ENCODE measurements around the gene EML2.

The EML2 gene

DNA sequence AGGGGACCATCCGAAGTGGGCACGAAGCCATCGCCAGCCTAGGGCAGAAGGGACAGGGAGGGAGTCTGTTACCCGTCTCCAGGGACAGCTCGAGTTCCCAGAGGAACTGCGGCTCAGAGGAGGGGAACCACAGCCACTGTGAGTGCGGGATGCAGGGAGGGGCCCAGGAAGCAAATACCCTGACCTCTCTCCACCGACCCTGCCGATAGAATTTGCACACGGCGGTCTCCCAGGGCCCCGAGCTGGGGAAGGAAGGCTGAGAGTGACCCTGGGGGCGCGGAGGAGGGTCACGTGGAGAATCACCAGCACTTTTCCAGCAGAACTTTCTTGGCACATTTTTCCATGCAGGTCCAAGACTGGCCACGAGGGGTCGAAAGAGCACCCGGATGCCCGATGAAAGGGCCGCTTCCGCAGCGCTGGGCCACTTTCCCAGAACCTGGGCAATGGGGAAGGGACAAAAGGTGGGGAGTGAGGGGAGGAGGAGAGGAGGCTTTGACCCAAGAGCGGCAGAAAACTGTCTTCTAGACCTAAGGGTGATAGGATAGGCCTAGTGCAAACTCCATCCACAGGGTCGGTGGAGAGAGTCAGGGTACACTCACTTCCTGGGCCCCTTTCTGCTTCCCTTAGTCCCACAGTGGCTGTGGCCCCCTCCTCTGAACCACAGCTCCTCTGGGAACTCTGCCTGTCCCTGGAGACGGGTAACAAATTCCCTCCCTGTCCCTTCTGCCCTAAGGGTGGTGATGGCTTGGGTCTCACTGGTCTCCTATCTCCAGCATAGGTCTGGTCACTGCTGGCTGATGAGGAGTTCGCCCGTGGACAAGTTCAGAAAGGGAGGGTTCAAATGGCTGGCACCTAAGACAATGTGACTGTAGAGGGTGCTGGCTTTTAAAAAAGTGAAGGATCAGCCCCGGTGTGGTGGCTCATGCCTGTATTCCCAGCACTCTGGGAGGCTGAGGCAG is 31.8 kb downstream of the EML2 start:
- in situ Hi-C loops (cut with HindIII; ENCODE audit: low pct_ligation_motif_present, low sequenced_read_pairs): no loop called here
- Histone ChIP-seq H3K27ac (no peak overlapping the region), H3K4me3 (ENCODE audit: low read depth, low read length) (peak overlapping the region; percentile 43), H3K27me3 (replicated peaks) (peaks cover 2% of the 10 kb centered on the region), H3K36me3 (replicated peaks) (peaks cover 24% of the 10 kb centered on the region)
- peak; percentile 59 for DNase-seq
- TF ChIP-seq, protein P1, sequence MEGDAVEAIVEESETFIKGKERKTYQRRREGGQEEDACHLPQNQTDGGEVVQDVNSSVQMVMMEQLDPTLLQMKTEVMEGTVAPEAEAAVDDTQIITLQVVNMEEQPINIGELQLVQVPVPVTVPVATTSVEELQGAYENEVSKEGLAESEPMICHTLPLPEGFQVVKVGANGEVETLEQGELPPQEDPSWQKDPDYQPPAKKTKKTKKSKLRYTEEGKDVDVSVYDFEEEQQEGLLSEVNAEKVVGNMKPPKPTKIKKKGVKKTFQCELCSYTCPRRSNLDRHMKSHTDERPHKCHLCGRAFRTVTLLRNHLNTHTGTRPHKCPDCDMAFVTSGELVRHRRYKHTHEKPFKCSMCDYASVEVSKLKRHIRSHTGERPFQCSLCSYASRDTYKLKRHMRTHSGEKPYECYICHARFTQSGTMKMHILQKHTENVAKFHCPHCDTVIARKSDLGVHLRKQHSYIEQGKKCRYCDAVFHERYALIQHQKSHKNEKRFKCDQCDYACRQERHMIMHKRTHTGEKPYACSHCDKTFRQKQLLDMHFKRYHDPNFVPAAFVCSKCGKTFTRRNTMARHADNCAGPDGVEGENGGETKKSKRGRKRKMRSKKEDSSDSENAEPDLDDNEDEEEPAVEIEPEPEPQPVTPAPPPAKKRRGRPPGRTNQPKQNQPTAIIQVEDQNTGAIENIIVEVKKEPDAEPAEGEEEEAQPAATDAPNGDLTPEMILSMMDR (IDR thresholded peaks at IDR 0.05; ENCODE audit: low read depth, low read length, missing control alignments): peak; percentile 92

DNA sequence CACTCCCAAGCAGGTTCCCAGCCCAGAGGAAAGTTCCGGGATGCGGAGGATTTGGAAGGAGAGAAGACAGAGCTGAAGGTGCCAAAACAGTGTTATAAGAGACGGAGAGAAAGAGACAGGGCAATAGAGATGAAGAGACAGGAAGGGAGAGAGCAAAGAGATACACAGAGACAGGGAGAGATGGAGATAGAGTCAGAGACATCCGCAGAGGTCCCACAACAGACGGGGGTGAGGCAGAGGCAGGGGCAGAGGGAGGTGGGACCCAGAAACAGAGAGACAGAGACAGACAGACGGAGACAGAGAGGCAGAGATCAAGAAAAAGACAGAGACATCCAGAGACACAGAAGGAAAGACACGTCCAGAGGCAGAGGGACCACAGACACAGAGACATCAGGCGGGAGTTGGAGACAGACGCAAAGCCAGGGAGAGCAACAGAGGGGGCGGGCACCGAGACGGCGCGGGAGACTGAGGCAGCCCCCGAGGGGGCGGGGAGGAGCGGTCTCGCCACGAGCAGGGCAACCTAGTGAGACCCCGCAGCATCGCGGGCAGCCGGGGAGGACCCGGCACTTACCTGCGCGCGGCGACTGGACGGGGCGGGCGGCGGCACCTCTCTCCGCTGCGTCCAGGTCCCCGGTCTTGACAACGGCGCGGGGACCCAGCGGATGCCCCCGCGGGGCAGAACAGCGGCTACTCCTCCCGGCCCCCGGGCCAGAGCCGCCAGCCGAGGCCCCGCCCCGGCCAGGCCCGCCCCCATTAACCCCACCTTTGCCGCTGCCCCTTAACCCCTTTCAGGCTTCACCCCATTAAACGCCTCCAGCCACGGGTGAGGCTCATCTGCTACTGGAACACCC is 37.4 kb downstream of the EML2 start, which contains the start of gene GPR4:
Gene GPR4 (minus strand): TSS at position 689 of the 851 bp plus-strand sequence. CDS start 10,346 bp downstream, outside the sequence.
- Histone ChIP-seq H3K4me3 (ENCODE audit: low read depth, low read length) (no peak within 1 kb of the TSS), H3K27ac (no peak within 1 kb of the TSS), H3K36me3 (replicated peaks) (no peaks in the 10 kb centered on the region), H3K27me3 (replicated peaks) (peaks cover 19% of the 10 kb centered on the region)
- in situ Hi-C loops (cut with HindIII; ENCODE audit: low pct_ligation_motif_present, low sequenced_read_pairs): no loop called here
- DNase-seq: no peak
- TF ChIP-seq, protein P1 (IDR thresholded peaks at IDR 0.05; ENCODE audit: low read depth, low read length, missing control alignments): no peak

DNA sequence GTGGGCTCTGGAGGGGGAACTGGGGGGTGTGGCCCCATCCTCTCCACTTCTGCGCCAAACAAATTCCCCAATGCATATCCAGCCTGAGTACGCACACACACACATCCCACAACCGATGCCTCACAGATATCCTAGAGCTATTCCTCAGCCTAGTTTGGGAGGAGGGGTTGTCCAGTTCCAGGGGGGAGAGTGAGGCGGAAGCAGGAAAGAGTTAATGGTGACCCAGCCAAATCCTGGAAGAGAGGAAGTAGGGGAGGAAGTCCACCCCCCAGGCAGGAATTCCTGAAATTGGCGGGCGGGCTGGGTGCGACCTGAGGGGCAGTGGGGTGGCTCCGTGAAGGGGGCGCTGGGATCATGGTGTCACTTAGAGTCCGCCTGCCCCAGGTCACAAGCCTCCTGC is 38.1 kb downstream of the EML2 start:
- H3K27me3 ChIP-seq (replicated peaks): peaks cover 19% of the 10 kb centered on the region
- H3K27ac ChIP-seq: no peak overlapping the region
- no peaks in the 10 kb centered on the region for H3K36me3 ChIP-seq (replicated peaks)
- in situ Hi-C loops (cut with HindIII; ENCODE audit: low pct_ligation_motif_present, low sequenced_read_pairs): no loop called here
- DNase-seq: no peak
- no peak overlapping the region for H3K4me3 ChIP-seq (ENCODE audit: low read depth, low read length)
- TF ChIP-seq, protein P1 (IDR thresholded peaks at IDR 0.05; ENCODE audit: low read depth, low read length, missing control alignments): no peak

DNA sequence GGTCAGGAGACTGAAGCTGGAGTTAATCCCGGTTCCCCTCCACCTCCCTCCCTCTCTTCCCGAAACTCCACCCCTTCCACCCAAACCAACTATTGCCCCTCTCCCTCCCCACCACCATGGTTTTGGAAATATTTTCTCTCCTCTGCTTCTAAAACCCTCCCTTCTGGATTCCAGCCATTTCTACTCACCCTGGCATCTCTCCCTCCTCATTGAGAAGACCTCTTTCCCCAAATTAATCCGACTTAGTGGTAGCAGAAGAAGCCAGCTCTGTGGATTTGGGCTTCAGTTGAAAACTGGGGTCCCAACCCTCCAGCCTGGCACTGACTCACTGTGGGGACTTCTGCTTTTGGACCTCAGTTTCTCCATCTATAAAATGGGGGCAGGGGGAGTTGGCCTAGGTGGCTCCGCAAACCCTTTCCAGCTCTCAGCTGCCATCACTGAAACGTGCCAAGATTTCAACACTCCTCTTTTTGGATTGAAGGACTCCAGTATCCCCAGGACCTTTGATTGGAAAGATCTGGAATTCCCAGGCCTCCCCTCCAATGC is 38.8 kb downstream of the EML2 start:
- Histone ChIP-seq H3K4me3 (ENCODE audit: low read depth, low read length) (no peak overlapping the region), H3K36me3 (replicated peaks) (no peaks in the 10 kb centered on the region), H3K27me3 (replicated peaks) (peaks cover 19% of the 10 kb centered on the region), H3K27ac (no peak overlapping the region)
- no peak for DNase-seq
- TF ChIP-seq, protein P1 (IDR thresholded peaks at IDR 0.05; ENCODE audit: low read depth, low read length, missing control alignments): no peak
- in situ Hi-C loops (cut with HindIII; ENCODE audit: low pct_ligation_motif_present, low sequenced_read_pairs): no loop called here

DNA sequence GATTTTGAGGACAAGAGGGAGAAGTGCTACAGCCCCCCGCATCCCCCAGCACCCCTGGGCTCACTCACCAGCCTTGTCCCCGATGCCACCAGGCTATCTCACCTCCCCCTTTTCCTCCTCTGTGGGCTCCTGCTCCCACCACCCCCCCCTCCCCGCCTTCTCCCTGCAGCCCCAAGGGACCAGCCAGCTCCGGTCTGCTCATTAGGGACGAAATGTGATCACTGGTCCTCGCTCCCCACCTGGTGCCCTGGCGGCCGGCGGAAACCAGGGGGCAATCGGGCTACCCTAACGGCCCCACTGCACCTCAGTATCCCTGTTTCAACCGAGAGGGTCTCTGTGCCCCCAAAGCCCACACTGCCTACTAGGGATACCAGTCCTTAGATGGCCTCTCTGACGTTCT is 39.9 kb downstream of the EML2 start:
- no peaks in the 10 kb centered on the region for H3K36me3 ChIP-seq (replicated peaks)
- DNase-seq: no peak
- no peak overlapping the region for H3K4me3 ChIP-seq (ENCODE audit: low read depth, low read length)
- no peak overlapping the region for H3K27ac ChIP-seq
- in situ Hi-C loops (cut with HindIII; ENCODE audit: low pct_ligation_motif_present, low sequenced_read_pairs): no loop called here
- peaks cover 19% of the 10 kb centered on the region for H3K27me3 ChIP-seq (replicated peaks)
- TF ChIP-seq, protein P1 (IDR thresholded peaks at IDR 0.05; ENCODE audit: low read depth, low read length, missing control alignments): no peak

Data from brain microvascular endothelial cell (primary cell).